ENCODE results near the gene NUP155.
A peak's percentile ranks its signal among the peaks of the same experiment; 100 is the strongest.
"Not testable (repeated sequence)": the region's sequence is repeated elsewhere in the genome, so short reads cannot be mapped to it uniquely, and the experiment has no call there.

NUP155 gene

DNA sequence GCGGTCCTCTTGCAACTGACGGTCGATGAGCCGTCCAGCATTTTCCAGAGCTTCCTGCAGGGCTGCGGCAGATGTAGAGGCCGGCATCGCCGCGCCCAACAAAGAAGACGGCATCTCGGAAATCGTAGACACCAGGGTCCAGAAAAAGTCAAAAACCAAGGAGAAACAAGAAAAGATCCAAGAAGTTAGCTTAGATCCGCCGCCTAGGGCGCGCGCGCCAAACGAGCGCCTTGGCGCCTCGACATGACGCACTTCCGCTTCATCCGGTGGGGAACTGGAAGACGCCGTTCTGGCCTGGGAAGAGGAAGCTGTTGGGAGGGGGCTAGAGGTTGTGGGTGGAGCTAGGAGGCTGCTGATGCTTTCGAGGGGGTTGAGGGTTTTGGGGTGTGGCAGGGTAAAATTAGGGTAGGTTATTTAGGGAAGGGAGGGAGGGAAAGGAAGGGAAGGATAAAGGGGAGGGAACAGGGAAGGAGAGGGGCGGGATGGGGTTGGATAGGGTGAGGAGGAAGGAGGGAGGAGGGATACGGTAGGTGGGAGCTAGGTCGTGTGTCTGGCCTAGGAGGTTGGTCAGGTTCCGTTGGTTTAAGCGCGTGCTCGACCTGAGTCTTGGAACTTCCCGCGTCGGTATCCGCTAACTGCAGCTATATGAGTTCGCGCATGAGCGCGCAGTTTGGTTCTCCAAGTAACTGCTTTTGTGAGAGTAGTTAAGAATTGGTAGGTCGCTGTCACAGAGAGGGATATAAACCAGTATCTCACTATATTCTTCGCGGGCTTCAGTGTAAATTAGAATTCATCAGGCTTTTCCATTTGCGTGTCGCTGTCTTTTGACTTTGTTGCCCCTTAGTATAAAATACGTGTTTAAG lies at the start of gene NUP155:
Gene NUP155 (minus strand): TSS at position 243 of the 863 bp plus-strand sequence. CDS start 129 bp downstream, at position 114.
- peak; percentile 91 to 95 for DNase-seq

DNA sequence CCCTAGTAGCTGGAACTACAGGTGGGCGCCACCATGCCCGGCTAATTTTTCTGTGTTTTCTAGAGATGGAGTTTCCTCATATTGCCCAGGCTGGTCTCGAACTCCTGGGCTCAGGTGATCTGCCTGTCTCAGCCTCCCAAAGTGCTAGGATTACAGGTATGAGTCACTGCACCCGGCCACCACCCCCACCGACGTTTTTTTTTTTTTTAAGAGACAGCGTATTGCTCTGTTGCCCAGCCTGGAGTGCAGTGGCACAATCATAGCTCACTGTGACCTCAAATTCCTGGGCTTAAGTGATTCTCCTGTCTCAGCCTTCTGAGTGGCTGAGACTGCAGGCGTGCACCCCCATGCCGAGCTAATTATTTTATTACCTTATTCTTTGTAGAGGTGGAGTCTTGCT lies 46.4 kb upstream of the NUP155 start:
- no peak for DNase-seq

DNA sequence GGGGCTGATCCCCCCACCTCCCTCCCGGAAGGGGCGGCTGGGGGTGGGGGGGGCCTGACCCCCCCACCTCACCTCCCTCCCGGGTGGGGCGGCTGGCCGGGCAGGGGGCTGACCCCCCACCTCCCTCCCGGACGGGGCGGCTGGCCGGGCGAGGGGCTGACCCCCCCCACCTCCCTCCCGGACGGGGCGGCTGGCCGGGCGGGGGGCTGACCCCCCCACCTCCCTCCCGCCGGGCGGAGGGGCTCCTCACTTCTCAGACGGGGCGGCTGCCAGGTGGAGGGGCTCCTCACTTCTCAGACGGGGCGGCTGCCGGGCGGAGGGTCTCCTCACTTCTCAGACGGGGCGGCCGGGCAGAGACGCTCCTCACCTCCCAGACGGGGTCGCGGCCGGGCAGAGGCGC lies 44.5 kb upstream of the NUP155 start:
- DNase-seq, result not testable (repeated sequence)

DNA sequence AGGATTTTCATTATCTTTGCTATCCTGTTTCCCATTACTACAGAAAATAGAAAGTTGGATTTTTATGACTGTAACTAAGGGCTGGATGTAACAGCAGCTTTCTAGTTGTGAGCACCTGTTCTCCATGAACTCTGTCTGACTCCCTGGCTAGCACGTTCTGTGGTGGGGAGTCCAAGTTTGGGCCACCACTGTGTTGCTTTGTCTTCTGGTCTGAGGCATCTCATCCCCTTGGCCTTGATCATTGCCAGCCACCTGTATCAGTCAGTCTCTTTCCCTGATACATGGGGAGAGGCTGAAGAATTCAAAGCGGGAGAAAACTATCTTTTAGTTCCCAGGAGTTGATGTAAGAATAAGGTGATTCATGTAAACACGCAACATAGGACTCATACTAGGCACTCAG lies 41.6 kb upstream of the NUP155 start:
- no peak for DNase-seq

DNA sequence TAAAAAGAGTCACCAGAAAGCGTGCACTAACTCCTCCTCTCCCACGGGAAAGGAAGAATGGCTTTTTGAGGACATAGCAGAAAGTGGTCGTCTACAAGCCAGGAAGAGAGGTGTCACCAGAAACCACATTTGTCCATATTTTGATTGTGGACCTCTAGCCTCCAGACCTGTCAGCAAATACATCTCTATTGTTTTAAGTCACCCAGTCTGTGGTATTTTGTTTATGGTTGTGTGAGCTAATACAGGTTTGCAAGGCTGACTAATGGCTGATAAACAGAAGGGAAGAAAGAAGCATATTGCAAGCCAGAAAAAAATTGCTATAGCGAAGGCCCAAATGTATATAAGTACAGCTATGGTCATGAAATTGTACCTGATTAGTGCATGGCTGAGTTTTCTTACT lies 29.6 kb upstream of the NUP155 start:
- no peak for DNase-seq

DNA sequence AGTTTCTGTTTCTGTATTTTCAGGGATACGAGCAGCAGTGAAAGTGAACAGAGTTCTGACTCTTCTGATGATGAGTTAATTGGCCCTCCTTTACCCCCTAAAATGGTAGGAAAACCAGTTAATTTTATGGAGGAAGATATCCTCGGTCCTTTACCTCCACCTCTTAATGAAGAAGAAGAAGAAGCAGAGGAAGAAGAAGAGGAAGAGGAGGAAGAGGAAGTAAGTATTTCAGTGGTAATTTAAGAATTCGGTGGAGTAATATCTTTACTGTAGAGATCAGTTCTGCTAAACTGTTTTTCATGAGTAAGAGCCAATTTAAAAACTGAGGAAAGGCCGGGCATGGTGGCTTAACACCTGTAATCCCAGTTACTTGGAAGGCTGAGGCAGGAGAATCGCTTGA lies 25.4 kb upstream of the NUP155 start:
- DNase-seq, result no peak

DNA sequence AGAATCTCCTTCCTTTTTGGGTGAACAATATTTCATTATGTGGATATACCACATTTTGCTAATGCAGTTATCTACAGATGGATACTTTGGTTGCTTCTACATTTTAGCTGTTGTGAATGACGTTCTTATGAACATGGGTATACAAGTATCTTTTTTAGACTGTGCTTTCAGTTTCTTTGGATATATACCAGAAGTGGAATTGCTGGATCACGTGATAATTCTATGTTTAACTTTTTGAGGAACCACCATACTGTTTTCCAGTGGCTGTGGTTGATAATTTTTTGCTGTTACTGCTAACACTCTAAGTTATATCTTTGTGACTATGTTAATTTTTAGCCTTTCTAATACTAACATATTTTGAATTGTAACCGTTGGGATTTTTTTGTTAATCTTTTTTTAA lies 20.7 kb upstream of the NUP155 start:
- DNase-seq, result peak; percentile 31 to 52

DNA sequence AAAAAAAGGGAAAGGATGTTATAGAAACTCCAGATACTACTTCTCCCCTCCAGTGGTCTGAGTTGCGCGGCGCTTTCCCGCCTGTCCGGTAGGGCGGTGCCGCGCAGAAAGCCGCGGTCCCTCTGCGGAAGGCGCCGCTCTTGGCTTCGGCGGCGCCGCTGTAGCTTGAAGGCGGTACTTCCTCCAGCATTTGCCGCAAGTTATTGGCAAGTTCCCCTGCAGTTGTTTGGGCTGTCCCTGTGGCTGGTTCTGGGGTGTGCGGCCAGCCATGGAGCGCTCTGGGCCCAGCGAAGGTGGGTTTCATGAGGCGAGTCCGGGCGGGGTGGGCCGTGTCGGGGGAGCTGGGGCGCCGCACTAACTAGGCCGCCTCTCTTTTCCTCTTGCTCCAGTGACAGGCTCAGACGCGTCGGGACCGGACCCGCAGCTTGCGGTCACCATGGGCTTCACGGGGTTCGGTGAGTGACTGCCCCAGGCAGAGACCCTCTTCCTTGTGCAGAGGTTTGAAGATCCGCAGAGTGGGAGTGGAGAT lies 8.3 kb upstream of the NUP155 start, which contains the start of gene WDR70:
Gene WDR70 (plus strand): TSS at position 219 of the 529 bp plus-strand sequence. CDS start 50 bp downstream, at position 269.
- peak; percentile 88 to 89 for DNase-seq

DNA sequence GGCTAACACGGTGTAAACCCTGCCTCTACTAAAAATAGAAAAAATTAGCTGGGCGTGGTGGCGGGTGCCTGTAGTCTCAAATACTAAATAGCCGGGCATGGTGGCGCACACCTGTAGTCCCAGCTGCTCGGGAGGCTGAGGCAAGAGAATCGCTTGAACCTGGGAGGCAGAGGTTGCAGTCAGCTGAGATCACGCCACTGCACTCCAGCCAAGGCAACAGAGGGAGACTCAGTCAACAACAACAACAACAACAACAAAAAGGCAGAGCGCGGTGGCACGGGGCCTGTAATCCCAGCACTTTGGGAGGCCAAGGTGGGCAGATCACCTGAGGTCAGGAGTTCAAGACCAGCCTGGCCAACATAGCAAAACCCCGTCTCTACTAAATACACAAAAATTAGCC lies 7.2 kb upstream of the NUP155 start:
- DNase-seq, result not testable (repeated sequence)

DNA sequence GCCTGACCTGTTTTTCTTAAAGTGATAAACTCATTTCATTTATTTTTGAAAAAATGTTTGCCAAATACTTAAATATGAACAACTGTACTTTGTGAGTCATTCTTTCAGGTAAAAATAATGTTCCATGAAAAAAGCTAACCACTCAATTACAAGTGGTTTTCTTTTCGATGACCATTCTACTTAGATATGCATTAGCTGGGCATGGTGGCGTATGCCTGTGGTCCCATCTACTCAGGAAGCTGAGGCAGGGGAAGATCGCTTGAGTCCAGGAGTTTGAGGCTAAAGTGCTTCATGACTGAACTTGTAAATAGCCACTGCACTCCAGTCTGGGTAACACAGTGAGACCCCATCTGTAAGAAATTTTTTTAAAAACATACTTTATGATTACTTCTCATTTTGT lies 4.2 kb upstream of the NUP155 start:
- DNase-seq, result no peak

DNA sequence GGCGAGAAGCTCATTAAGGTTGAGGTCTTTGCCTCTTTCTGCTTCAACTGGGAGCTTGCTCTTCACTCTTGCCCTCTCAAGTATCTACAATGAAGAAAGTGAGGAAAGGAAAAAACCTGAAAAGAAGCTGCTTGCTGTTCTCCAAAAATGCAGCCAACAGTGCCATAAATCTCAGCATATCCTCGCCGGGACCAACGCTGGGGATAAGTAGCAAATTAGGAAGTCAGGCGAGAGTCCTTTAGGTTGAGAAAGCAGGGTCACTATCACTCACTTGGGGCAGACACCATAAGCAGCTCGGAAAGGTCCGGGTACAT lies 399 bp downstream of the NUP155 start:
- DNase-seq, result no peak

DNA sequence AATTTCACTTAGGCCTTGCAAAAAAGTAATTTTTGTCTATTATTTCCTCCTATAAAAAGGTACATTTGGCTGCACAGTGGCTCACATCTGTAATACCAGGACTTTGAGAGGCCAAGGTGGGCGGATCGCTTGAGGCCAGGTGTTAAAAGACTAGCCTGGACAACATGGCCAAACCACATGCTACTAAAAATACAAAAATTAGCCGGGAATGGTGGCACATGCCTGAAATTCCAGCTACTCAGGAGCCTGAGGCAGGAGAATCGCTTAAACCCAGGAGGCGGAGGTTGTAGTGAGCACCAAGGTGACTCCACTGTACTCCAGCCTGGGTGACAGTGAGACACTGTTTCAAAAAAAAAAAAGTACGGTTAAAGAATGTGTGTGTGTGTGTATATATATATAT lies 15.7 kb downstream of the NUP155 start:
- DNase-seq, result no peak

DNA sequence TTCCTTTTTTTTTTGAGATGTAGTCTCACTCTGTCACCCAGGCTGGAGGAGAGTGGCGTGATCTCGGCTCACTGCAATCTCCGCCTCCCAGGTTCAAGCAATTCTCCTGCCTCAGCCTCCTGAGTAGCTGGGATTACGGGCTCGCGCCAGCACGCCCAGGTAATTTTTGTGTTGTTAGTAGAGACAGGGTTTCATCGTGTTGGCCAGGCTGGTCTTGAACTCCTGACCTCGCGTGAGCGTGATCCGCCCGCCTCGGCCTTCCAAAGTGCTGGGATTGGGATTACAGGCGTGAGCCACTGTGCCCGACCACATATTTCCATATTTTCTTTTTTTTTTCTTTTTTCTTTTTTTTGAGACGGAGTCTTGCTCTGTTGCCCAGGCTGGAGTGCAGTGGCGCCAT lies 28.2 kb downstream of the NUP155 start:
- DNase-seq, result not testable (repeated sequence)

DNA sequence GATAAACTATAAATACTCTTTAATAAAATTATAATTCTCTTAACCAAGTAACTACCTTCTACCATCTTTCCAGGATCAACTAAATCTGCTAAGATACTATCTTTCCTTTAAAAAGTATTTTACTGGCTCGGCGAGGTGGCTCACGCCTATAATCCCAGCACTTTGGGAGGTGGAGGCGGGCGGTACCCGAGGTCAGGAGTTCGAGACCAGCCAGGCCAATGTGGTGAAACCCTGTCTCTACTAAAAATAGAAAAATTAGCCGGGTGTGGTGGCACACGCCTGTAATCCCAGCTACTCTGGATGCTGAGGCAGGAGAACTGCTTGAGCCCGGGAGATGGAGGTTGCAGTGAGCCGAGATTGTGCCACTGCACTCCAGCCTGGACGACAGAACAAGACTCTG lies 36.2 kb downstream of the NUP155 start:
- not testable (repeated sequence) for DNase-seq

DNA sequence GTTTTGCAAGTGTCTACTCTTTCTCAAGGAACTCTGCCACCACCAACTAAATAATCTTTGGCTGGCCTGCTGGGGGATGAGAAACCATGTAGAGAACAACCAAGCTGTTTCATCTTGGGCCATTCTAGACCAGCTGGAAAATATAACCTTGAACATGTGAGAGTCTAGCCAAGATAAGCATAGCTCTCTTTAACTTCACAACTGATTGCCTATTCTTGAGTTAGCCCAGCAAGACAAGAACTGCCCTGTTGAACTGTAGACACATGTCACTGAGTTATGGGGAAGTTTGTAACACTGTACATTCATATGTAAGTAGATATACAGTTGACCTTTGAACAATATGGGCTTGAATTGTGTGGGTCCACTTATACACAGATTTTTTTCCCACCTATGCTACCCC lies 44.4 kb downstream of the NUP155 start:
- no peak for DNase-seq

DNA sequence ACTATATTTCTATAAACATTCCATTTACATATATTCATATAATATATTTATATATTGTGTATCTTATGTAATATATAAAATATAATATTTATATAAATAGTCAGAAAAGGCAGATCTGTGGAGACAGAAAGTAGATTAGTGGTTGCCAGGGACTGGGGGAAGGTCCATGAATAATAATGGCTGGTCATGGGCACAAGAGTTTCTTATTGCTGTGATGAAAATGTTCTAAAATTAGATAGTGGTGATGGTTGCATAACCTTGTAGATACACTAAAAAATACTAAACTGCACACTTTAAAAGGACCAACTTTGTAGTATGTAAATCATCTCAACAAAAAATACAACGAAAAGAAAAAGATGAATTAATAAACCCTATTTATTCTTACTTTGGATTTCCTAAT lies 47.3 kb downstream of the NUP155 start:
- DNase-seq, result no peak

DNA sequence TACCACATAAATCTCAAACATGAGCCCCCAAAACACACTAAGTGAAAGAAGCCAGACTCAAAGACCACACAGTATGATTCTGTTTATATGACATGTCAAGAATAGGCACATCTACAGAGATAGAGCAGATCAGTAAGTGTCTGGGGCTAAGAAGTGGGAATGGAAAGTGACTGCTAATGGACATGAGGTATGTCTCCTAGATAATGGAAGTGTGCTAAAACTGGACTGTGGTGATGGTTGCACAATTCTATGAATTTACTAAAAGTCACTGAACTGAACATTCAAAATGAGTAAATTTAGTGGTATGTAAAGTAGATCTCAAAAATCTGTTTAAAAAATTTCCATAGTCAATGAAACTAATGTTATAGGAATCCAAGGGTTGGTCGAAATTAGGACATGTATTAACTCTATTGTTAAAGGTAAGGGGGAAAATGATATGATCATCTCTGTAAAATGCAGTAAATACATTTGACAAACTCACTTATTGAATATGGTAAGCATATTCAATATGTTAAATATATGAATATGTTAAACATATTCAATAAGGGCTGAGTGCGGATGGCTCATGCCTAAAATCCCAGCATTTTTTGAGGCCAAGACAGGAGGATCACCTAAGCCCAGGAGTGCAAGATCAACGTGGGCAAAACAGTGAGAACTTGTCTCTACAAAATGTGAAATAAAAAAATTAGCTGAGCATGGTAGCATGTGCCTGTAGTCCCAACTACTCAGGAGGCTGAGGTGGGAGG lies 51.7 kb downstream of the NUP155 start:
- DNase-seq, result no peak

DNA sequence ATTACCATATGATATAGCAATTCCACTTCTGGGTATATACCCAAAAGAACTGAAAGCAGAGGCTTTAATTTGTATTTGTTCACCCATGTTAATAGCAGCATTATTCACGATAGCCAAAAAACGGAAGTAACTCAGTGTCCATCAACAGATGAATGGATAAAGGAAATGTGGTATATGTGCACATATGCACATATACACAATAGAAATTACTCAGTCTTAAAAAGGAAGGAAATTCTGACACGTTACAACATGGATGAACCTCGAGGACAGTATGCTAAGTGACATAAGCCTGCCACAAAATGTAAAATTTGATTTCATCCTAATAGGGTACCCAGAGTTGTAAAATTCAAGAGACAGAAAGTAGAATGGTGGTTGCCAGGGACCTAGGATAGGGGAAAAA lies 54.9 kb downstream of the NUP155 start:
- no peak for DNase-seq

DNA sequence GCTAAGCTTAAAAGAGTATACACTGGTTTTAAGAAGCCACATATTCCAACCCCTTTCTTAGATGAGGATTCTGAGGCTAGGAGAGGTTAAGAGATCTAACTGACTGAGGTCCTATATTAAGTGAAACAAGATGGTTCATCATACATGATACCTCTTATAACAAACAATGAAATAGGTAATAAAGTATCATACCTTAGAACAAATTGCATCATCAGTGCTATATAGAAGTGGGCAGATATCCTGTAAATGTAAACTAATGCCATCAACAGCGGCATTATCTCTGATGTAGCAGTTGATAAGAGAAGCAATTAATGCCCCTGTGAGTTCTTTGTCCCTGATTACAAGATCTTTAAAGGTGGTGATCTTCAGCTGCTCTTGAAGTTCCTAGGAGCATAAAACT lies 60.5 kb downstream of the NUP155 start:
- DNase-seq, result no peak

DNA sequence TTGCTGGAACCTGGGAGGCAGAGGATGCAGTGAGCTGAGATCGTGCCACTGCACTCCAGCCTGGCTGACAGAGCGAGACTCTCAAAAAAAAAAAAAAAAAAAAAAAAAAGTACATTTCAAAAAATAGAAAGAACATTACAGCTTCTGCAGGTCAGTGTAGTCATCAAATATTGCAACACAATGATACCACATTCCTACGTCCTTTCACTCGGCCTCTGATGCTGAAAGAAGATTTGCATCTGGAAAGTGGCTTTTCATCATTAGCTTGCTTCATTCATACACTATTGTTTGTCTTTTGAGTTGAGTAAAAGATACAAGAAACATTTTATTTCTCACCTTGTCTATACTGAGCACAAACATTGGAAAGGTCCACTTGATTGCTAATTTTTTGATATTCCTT lies 62.1 kb downstream of the NUP155 start:
- DNase-seq, result no peak

DNA sequence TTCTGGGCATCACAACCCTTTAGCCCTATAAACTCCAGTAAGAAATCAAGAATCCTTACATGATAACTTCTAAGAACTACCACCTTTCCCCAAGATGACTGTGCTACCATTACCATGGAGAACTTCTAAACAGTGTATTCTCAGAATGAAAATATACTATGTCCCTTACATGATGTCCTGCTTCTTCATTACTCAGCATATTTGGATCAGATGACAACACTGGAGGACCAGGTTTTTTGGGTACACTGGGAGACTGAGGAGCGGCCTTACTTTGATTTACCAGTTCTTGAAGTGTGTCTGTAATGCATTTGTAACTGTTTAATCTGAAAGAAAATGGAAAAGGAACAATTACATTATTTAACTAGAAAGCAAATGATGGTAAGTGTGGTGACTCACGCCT lies 66.0 kb downstream of the NUP155 start:
- no peak for DNase-seq

DNA sequence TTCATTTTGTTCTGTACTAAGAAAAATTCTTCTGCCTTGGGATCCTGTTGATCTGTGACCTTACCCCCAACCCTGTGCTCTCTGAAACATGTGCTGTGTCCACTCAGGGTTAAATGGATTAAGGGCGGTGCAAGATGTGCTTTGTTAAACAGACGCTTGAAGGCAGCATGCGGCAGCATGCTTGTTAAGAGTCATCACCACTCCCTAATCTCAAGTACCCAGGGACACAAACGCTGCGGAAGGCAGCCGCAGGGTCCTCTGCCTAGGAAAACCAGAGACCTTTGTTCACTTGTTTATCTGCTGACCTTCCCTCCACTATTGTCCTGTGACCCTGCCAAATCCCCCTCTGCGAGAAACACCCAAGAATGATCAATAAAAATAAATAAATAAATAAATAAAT lies 74.6 kb downstream of the NUP155 start:
- not testable (repeated sequence) for DNase-seq

DNA sequence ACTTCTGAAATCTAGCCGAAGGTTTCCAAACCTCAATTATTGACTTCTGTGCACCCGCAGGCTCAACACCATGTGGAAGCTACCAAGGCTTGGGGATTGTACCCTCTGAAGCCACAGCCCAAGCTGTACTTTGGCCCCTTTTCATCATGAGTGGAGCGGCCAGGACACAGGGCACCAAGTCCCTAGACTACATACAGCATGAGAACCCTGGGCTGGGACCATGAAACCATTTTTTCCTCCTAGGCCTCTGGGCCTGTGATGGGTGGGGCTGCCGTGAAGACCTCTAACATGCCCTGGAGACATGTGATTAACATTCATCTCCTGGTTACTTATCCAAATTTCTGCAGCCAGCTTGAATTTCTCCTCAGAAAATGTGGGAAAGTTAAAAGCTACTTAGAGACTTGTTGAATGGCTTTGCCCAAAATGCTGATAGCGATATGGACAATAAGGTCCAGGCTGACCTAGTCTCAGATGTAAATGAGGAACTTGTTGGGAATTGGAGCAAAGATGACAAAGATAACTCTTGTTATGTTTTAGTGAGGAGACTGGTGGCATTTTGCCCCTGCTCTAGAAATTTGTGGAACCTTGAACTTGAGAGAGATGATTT lies 87.6 kb downstream of the NUP155 start:
- no peak for DNase-seq

DNA sequence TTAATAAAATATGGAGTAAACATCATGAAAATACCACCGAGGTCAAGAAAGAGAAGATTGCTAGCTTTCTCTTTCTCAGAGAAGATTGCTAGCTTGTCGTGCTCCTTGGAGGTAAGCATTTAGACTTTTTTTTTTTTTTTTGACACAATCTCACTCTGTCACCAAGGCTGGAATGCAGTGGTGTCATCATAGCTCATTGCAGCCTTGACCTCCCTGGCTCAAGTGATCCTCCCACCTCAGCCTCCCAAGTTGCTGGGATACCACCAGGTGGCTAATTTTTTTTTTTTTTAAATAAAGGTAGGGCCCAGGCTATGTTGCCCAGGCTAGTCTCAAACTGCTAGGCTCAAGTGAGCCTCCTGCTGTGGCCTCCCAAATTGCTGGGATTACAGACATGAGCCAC lies 95.4 kb downstream of the NUP155 start:
- DNase-seq, result no peak
